ENCODE results near the gene POSTN.

The POSTN gene, protein sequence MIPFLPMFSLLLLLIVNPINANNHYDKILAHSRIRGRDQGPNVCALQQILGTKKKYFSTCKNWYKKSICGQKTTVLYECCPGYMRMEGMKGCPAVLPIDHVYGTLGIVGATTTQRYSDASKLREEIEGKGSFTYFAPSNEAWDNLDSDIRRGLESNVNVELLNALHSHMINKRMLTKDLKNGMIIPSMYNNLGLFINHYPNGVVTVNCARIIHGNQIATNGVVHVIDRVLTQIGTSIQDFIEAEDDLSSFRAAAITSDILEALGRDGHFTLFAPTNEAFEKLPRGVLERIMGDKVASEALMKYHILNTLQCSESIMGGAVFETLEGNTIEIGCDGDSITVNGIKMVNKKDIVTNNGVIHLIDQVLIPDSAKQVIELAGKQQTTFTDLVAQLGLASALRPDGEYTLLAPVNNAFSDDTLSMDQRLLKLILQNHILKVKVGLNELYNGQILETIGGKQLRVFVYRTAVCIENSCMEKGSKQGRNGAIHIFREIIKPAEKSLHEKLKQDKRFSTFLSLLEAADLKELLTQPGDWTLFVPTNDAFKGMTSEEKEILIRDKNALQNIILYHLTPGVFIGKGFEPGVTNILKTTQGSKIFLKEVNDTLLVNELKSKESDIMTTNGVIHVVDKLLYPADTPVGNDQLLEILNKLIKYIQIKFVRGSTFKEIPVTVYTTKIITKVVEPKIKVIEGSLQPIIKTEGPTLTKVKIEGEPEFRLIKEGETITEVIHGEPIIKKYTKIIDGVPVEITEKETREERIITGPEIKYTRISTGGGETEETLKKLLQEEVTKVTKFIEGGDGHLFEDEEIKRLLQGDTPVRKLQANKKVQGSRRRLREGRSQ

DNA sequence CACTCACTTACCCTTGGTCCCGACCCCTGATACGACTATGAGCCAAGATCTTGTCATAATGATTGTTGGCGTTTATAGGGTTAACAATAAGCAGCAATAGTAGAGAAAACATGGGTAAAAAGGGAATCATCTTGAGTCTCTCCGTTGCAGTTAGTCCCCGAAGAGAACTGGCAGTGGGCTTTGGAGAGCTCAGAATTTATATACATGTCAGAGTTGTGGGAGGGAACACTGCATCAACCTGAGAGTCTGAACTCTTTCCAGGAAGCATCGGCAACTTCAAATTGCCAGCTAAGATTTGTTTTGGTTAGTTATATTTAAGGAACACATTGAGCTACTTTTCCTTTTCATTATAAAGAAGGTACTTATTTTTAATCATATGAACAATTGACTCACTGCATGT lies at the start of gene POSTN:
TSS of gene POSTN (minus strand) at position 172 of the 400 bp plus-strand sequence. CDS start at position 130, 42 bp downstream.
- no peaks in the 10 kb centered on the region for H3K27me3 ChIP-seq (ENCODE audit: control insufficient read depth, insufficient read depth, low read length)
- no peaks in the 10 kb centered on the region for H3K36me3 ChIP-seq (ENCODE audit: control insufficient read depth, low read depth, low read length)
- no peak within 1 kb of the TSS for H3K27ac ChIP-seq (ENCODE audit: low read length)
- no peaks in the 10 kb centered on the region for H3K9me3 ChIP-seq (ENCODE audit: control insufficient read depth, low read depth, low read length)
- peaks cover 38% of the 10 kb centered on the region for H3K4me1 ChIP-seq (ENCODE audit: control insufficient read depth, low read depth, low read length)
- H3K4me3 ChIP-seq (ENCODE audit: low read length), result no peak within 1 kb of the TSS
- H3K9ac ChIP-seq (ENCODE audit: low read length), result no peak within 1 kb of the TSS

DNA sequence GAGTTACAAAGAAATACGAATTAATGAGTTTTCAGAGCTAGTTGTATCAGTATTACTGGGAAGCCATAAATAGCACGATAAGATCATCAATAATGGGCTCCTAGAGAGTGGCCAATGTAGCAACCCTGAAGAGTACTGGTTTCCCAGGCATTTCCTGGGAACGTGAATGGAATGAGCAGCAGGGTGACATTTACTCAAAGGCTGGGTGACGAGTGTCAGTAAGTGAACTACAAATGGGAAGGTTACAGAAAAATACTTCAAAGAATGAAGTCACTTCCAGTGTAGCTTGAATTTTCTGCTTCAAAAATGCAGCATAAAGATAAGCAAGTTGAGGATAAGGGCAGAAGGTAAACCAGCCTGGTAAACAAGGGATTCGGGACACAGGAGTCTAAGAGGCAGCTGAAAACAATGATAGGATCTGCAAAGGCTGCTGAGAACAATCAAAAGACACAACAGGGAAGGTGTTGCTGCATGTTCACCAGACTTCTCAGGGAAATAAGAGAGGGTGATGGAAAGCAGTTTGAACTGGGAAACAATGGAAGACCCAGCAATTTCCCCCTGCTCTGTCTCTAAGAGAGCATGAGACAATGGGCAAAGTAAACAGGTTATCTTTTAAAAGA lies 48.6 kb upstream of the POSTN start:
- H3K27ac ChIP-seq (ENCODE audit: low read length), result no peak overlapping the region
- no peaks in the 10 kb centered on the region for H3K36me3 ChIP-seq (ENCODE audit: control insufficient read depth, low read depth, low read length)
- H3K27me3 ChIP-seq (ENCODE audit: control insufficient read depth, insufficient read depth, low read length), result no peaks in the 10 kb centered on the region
- no peak overlapping the region for H3K9ac ChIP-seq (ENCODE audit: low read length)
- no peak overlapping the region for H3K4me3 ChIP-seq (ENCODE audit: low read length)
- H3K4me1 ChIP-seq (ENCODE audit: control insufficient read depth, low read depth, low read length), result peaks cover 23% of the 10 kb centered on the region
- no peaks in the 10 kb centered on the region for H3K9me3 ChIP-seq (ENCODE audit: control insufficient read depth, low read depth, low read length)

DNA sequence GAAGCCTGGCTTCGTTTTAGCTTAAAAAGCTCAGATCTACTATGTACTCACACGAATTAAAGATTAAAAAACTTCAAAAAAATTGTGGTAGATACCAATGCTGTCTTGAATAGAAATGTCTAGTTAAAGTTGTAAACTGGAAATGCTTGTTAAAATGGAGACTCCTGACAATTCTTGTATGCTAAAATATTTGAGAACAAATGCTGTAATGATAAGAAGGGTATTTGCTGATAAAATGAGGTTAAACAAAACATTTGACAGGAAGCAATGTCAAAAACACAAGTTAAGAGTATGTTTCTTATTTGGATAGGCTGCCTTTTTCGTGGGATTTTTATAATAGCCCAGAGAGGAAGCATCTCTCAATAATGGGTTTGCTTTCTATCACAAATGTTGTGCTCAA lies 48.0 kb upstream of the POSTN start:
- Histone ChIP-seq H3K36me3 (ENCODE audit: control insufficient read depth, low read depth, low read length) (no peaks in the 10 kb centered on the region), H3K4me3 (ENCODE audit: low read length) (no peak overlapping the region), H3K27ac (ENCODE audit: low read length) (no peak overlapping the region), H3K4me1 (ENCODE audit: control insufficient read depth, low read depth, low read length) (peaks cover 27% of the 10 kb centered on the region), H3K9ac (ENCODE audit: low read length) (no peak overlapping the region), H3K27me3 (ENCODE audit: control insufficient read depth, insufficient read depth, low read length) (no peaks in the 10 kb centered on the region), H3K9me3 (ENCODE audit: control insufficient read depth, low read depth, low read length) (no peaks in the 10 kb centered on the region)

DNA sequence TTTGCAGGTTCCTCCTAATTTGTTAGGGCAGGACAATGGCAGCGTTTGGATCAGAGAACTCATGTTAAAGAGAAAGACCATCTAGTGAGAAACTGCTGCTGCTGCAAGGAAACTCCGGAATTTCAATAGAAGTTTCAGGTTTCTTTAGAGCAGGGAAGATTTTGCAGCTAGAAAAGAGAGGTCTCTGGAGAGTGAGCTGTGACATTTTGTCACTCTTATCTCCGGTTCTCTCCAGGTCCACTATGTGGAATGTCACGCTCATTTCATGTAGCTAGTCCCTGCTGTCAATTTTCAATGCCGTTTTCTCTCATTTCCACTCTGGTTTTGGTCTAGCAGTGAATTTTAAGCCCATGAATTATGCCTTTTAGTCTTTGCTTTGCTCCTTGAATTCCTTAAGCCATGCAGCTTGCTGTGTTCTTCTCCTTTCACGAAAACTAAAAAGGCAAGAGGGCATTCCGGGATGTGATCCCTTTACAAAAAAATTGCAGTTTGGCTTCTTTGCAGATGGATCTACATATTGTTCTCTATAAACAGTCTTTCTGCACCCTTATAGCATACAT lies 46.7 kb upstream of the POSTN start:
- Histone ChIP-seq H3K4me1 (ENCODE audit: control insufficient read depth, low read depth, low read length) (peaks cover 27% of the 10 kb centered on the region), H3K27me3 (ENCODE audit: control insufficient read depth, insufficient read depth, low read length) (no peaks in the 10 kb centered on the region), H3K4me3 (ENCODE audit: low read length) (no peak overlapping the region)

DNA sequence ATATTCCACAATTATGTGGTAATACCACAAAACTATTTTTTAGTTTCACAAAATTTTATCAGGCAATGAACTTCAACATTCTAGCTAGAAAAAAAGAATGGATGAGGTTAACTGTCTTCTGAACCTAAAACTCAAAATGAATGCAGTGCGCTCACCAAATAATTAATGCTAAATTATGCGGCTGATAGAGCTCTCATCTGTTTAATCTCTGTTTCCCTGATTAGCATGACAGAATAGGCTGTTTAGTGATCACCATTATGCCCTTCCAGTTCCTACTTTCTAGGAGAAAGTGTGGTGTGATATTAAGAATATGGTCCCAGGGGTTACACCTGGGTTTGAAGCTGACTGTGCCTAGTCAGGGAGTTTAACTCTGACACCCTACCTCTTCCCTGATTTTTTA lies 42.8 kb upstream of the POSTN start:
- Histone ChIP-seq H3K4me1 (ENCODE audit: control insufficient read depth, low read depth, low read length) (peaks cover 16% of the 10 kb centered on the region), H3K27ac (ENCODE audit: low read length) (no peak overlapping the region), H3K36me3 (ENCODE audit: control insufficient read depth, low read depth, low read length) (no peaks in the 10 kb centered on the region), H3K9me3 (ENCODE audit: control insufficient read depth, low read depth, low read length) (no peaks in the 10 kb centered on the region), H3K4me3 (ENCODE audit: low read length) (no peak overlapping the region), H3K27me3 (ENCODE audit: control insufficient read depth, insufficient read depth, low read length) (no peaks in the 10 kb centered on the region), H3K9ac (ENCODE audit: low read length) (no peak overlapping the region)

More for the DNA sequence above, 46.7 kb upstream of the POSTN start:
- H3K9ac ChIP-seq (ENCODE audit: low read length), result no peak overlapping the region
- no peaks in the 10 kb centered on the region for H3K36me3 ChIP-seq (ENCODE audit: control insufficient read depth, low read depth, low read length)
- H3K9me3 ChIP-seq (ENCODE audit: control insufficient read depth, low read depth, low read length), result no peaks in the 10 kb centered on the region
- peak overlapping the region; percentile 61 for H3K27ac ChIP-seq (ENCODE audit: low read length)

DNA sequence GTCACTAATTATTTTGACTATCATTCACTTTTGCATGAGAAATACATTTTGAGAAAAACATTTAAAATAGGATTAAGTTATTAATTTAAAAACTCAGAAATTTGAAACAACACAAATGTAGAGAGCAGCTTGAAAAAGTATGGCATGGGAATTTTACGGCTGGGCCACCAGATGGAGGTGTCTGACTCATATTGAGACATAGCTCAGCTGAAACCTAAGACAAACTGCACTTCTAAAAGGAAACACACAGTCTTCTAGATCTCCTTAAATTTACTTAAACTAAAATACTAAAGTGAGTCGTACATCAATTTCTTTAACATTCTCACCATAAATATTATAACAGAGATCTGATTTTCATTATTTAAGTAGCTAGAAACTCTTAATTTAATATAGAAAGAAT lies 41.9 kb upstream of the POSTN start:
- peaks cover 10% of the 10 kb centered on the region for H3K4me1 ChIP-seq (ENCODE audit: control insufficient read depth, low read depth, low read length)

DNA sequence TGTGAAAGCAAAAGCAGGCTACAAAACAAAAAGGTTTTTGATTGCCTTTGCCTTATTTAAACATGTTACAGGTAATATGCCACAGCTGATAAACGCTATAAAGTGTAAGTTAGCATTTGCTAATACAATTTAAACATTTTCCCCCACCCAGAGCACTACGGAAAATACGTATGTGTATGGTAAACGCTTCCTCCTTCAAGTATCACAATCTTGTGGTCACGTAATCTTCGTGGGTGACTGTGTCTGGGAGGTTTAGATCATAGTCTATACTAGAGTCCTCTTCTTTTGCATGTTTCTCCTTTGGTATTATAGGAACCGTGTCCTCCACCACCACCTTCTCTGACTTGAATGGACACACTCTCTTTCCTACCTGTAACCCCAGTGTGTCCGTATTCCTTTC lies 38.1 kb upstream of the POSTN start:
- H3K9ac ChIP-seq (ENCODE audit: low read length), result no peak overlapping the region
- H3K27me3 ChIP-seq (ENCODE audit: control insufficient read depth, insufficient read depth, low read length), result no peaks in the 10 kb centered on the region
- H3K9me3 ChIP-seq (ENCODE audit: control insufficient read depth, low read depth, low read length), result no peaks in the 10 kb centered on the region
- no peak overlapping the region for H3K27ac ChIP-seq (ENCODE audit: low read length)
- H3K36me3 ChIP-seq (ENCODE audit: control insufficient read depth, low read depth, low read length), result no peaks in the 10 kb centered on the region
- no peaks in the 10 kb centered on the region for H3K4me1 ChIP-seq (ENCODE audit: control insufficient read depth, low read depth, low read length)
- H3K4me3 ChIP-seq (ENCODE audit: low read length), result no peak overlapping the region

More for the DNA sequence above, 41.9 kb upstream of the POSTN start:
- no peak overlapping the region for H3K27ac ChIP-seq (ENCODE audit: low read length)
- H3K27me3 ChIP-seq (ENCODE audit: control insufficient read depth, insufficient read depth, low read length), result no peaks in the 10 kb centered on the region
- no peaks in the 10 kb centered on the region for H3K9me3 ChIP-seq (ENCODE audit: control insufficient read depth, low read depth, low read length)
- no peak overlapping the region for H3K4me3 ChIP-seq (ENCODE audit: low read length)
- no peak overlapping the region for H3K9ac ChIP-seq (ENCODE audit: low read length)
- H3K36me3 ChIP-seq (ENCODE audit: control insufficient read depth, low read depth, low read length), result no peaks in the 10 kb centered on the region

DNA sequence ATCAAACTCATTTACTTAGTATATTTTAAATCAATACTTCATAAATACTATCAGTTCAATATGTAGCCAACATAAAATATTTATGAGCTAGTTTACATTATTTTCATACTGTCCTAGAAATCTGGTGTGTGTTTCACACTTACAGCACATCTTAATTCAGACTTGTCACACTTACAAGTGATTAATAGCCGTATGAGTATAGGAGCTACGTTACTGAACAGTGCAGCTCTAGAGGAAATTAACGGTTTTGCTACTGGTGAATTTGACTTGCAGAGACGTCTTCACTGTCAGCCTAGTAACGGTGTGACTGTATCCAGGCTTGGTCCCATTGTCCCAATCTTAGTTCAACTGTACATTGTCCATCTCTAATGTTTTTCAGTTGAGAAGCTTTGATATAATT lies 33.7 kb upstream of the POSTN start:
- H3K4me1 ChIP-seq (ENCODE audit: control insufficient read depth, low read depth, low read length), result no peaks in the 10 kb centered on the region
- no peaks in the 10 kb centered on the region for H3K27me3 ChIP-seq (ENCODE audit: control insufficient read depth, insufficient read depth, low read length)
- H3K9me3 ChIP-seq (ENCODE audit: control insufficient read depth, low read depth, low read length), result no peaks in the 10 kb centered on the region
- no peak overlapping the region for H3K9ac ChIP-seq (ENCODE audit: low read length)
- no peaks in the 10 kb centered on the region for H3K36me3 ChIP-seq (ENCODE audit: control insufficient read depth, low read depth, low read length)
- H3K27ac ChIP-seq (ENCODE audit: low read length), result no peak overlapping the region
- H3K4me3 ChIP-seq (ENCODE audit: low read length), result no peak overlapping the region

DNA sequence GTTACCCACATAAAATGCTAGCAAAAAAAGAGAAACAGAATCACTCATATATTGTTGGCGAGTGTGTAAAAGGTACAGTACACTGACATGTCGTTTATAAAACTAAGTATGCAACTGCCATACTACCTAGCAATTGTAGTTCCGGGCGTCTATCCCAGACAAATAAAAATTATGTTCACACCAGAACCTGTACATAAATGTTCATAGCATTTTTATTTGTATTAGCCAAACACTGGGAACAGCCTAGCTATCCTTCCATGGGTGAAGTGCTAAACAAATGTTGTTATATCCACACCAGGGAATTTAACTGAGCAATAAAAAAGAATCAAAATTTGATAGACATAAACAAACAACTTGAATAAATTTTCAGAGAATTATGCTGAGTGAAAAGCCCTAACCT lies 28.9 kb upstream of the POSTN start:
- no peak overlapping the region for H3K9ac ChIP-seq (ENCODE audit: low read length)
- H3K9me3 ChIP-seq (ENCODE audit: control insufficient read depth, low read depth, low read length), result no peaks in the 10 kb centered on the region
- H3K4me3 ChIP-seq (ENCODE audit: low read length), result no peak overlapping the region
- H3K27me3 ChIP-seq (ENCODE audit: control insufficient read depth, insufficient read depth, low read length), result no peaks in the 10 kb centered on the region
- no peaks in the 10 kb centered on the region for H3K36me3 ChIP-seq (ENCODE audit: control insufficient read depth, low read depth, low read length)
- no peaks in the 10 kb centered on the region for H3K4me1 ChIP-seq (ENCODE audit: control insufficient read depth, low read depth, low read length)
- H3K27ac ChIP-seq (ENCODE audit: low read length), result no peak overlapping the region

DNA sequence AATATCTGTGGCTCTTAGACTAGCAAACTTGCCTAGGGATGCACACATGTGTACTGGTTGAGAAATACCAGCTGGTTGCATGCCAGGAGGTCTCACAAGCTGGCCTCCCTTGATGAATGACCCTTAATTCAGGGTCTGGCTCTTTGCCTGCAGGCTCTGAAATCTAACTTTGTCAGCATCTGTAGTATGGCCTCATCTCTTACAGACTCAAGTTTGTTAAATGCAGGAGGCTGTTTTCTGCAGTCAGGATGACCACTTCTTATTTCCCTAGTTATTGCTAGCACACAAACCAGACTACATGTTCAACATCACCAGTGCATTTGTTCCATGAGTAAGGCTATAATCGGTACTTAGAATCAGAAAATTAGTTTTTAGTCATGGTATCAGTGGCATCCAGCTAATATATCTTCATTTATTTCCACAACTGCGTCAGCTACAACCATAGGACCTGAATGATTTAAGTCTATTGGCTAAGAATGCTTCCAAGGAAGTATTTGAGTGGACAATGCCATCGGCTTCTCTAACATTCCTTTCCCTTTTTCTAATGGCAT lies 23.3 kb upstream of the POSTN start:
- Histone ChIP-seq H3K36me3 (ENCODE audit: control insufficient read depth, low read depth, low read length) (no peaks in the 10 kb centered on the region), H3K4me1 (ENCODE audit: control insufficient read depth, low read depth, low read length) (no peaks in the 10 kb centered on the region), H3K27me3 (ENCODE audit: control insufficient read depth, insufficient read depth, low read length) (no peaks in the 10 kb centered on the region), H3K9ac (ENCODE audit: low read length) (no peak overlapping the region), H3K27ac (ENCODE audit: low read length) (no peak overlapping the region), H3K9me3 (ENCODE audit: control insufficient read depth, low read depth, low read length) (no peaks in the 10 kb centered on the region), H3K4me3 (ENCODE audit: low read length) (no peak overlapping the region)

DNA sequence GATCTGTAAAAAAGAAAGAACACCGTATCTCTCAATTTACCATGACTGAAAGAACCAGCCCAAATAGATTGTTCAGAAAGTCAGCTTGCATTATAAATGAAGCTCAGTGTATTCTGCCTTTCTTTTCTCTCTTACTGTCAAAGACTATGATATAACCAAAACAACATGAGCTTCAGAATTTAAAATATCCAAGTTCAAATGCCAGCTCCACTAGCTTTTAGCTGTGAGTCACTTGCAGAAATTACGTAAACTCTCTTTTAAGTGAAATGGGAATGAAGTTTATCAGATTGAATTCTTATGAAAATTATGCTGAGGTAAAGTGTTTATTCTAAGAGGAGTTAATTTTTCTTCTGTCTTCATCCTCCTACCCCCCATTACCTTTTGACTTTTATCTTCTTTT lies 20.0 kb upstream of the POSTN start:
- Histone ChIP-seq H3K27me3 (ENCODE audit: control insufficient read depth, insufficient read depth, low read length) (no peaks in the 10 kb centered on the region), H3K27ac (ENCODE audit: low read length) (no peak overlapping the region), H3K9ac (ENCODE audit: low read length) (no peak overlapping the region), H3K36me3 (ENCODE audit: control insufficient read depth, low read depth, low read length) (no peaks in the 10 kb centered on the region), H3K4me1 (ENCODE audit: control insufficient read depth, low read depth, low read length) (no peaks in the 10 kb centered on the region), H3K9me3 (ENCODE audit: control insufficient read depth, low read depth, low read length) (no peaks in the 10 kb centered on the region), H3K4me3 (ENCODE audit: low read length) (no peak overlapping the region)

Data from iPS-18a (cell line).